ENCODE results near the gene BAZ1B. TPM values are rescaled to one million over a fixed set of nuclear protein-coding genes. Genes with fewer than 3 reads are reported as not detected.

Gene BAZ1B
- polyA plus RNA-seq, 1 donor from 2014 or later, result 35.0 TPM

DNA sequence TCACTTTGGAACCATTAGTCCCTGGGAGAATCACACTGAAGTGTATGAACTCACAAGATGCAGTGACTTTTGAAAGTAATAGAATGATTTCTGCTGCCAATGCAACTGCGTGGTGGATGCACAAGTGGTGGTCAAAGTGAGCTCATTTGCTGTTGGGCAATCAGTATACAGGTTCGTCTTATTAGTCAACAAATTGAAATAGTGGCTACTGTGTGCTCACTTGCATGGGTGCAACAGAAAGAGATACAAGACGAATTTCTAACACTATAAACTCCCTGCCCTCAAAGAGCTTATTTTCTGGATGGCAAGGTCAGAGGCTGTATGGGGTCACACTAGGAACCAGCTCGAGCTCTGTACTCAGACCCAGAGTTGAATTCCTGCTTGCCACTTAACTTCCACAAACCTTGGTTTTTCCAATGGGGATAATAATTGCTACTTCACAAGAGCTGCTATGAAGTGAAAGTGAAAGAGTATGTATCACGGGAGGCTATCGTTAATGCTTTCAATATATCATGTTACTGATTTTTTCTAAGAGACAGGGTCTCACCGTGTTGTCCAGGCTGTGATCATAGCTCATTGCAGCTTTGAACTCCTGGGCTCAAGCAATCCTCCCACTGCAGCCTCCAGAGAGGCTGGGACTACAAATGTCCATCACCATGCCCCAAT lies 43.7 kb upstream of the BAZ1B start:
- Histone ChIP-seq H3K9ac (ENCODE audit: low read length) (no peak overlapping the region), H3K4me3 (ENCODE audit: low read length) (no peak overlapping the region), H3K27me3 (ENCODE audit: insufficient read depth, low read depth, low read length) (no peaks in the 10 kb centered on the region), H3K9me3 (ENCODE audit: low read length) (no peaks in the 10 kb centered on the region), H3K79me2 (replicated peaks; ENCODE audit: insufficient read depth, low read length) (no peaks in the 10 kb centered on the region), H4K20me1 (ENCODE audit: insufficient read depth) (no peaks in the 10 kb centered on the region), H2AFZ (ENCODE audit: low read depth, low read length) (no peak overlapping the region), H3K36me3 (ENCODE audit: insufficient read depth, low read length) (no peaks in the 10 kb centered on the region), H3K9me2 (ENCODE audit: insufficient read depth, low read length) (no peaks in the 10 kb centered on the region), H3K27ac (ENCODE audit: low read length) (no peak overlapping the region), H3K4me2 (ENCODE audit: low read length) (no peak overlapping the region), H3F3A (ENCODE audit: insufficient read depth, low read length, poor library complexity, severe bottlenecking) (no peaks in the 10 kb centered on the region)
- TF ChIP-seq, protein P1, sequence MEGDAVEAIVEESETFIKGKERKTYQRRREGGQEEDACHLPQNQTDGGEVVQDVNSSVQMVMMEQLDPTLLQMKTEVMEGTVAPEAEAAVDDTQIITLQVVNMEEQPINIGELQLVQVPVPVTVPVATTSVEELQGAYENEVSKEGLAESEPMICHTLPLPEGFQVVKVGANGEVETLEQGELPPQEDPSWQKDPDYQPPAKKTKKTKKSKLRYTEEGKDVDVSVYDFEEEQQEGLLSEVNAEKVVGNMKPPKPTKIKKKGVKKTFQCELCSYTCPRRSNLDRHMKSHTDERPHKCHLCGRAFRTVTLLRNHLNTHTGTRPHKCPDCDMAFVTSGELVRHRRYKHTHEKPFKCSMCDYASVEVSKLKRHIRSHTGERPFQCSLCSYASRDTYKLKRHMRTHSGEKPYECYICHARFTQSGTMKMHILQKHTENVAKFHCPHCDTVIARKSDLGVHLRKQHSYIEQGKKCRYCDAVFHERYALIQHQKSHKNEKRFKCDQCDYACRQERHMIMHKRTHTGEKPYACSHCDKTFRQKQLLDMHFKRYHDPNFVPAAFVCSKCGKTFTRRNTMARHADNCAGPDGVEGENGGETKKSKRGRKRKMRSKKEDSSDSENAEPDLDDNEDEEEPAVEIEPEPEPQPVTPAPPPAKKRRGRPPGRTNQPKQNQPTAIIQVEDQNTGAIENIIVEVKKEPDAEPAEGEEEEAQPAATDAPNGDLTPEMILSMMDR (IDR thresholded peaks at IDR 0.05; ENCODE audit: poor library complexity, severe bottlenecking), result no peak
- TF ChIP-seq SMC3 (conservative IDR thresholded peaks at IDR 0.05; ENCODE audit: poor library complexity) (no peak), RAD21 (conservative IDR thresholded peaks at IDR 0.05) (no peak), MXI1 (conservative IDR thresholded peaks at IDR 0.05; ENCODE audit: poor library complexity, severe bottlenecking) (no peak), POLR2AphosphoS5 (IDR thresholded peaks at IDR 0.05) (no peak), EZH2 (IDR thresholded peaks at IDR 0.05; ENCODE audit: borderline replicate concordance, insufficient read depth, low read length, poor library complexity, severe bottlenecking) (no peak), EP300 (conservative IDR thresholded peaks at IDR 0.05; ENCODE audit: poor library complexity, severe bottlenecking) (no peak), TAF1 (IDR thresholded peaks at IDR 0.05; ENCODE audit: low read depth) (no peak)
- TF ChIP-seq, protein P2, sequence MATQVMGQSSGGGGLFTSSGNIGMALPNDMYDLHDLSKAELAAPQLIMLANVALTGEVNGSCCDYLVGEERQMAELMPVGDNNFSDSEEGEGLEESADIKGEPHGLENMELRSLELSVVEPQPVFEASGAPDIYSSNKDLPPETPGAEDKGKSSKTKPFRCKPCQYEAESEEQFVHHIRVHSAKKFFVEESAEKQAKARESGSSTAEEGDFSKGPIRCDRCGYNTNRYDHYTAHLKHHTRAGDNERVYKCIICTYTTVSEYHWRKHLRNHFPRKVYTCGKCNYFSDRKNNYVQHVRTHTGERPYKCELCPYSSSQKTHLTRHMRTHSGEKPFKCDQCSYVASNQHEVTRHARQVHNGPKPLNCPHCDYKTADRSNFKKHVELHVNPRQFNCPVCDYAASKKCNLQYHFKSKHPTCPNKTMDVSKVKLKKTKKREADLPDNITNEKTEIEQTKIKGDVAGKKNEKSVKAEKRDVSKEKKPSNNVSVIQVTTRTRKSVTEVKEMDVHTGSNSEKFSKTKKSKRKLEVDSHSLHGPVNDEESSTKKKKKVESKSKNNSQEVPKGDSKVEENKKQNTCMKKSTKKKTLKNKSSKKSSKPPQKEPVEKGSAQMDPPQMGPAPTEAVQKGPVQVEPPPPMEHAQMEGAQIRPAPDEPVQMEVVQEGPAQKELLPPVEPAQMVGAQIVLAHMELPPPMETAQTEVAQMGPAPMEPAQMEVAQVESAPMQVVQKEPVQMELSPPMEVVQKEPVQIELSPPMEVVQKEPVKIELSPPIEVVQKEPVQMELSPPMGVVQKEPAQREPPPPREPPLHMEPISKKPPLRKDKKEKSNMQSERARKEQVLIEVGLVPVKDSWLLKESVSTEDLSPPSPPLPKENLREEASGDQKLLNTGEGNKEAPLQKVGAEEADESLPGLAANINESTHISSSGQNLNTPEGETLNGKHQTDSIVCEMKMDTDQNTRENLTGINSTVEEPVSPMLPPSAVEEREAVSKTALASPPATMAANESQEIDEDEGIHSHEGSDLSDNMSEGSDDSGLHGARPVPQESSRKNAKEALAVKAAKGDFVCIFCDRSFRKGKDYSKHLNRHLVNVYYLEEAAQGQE (IDR thresholded peaks at IDR 0.05; ENCODE audit: borderline replicate concordance), result no peak

DNA sequence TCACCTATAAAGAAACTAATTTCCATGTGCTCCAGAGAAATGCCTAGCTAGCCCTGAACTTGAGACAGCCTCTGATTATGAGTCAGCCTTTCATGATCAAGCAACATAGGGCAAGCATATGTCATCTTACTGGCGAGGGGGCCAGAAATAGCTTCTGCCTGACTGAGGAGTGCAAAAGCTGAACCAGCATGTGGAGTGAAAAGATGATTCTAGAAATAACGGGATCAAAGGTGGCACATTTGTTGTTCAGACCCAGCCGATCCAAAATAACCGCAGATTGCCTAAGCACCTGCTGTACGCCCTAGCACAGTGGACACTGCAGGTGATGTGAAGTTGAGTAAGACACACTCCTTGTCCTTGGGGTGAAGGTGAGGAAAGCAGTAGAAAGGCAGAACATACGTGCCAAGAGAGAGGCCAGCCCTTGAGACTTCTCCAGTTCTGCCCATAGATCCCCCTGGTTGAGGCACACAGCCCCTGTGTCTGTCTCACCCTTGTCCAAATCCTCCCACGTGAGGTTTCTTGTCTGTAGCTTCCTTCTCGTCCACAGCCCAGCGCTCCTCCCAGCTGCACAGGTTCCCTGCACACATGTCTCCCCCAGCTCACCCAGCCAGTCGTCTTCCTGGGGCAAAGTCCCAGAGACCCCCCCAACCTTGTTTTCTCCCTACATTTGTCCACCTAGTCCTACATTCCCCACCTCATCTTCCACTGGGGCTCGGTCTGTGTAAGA lies 38.2 kb upstream of the BAZ1B start:
- no peak overlapping the region for H2AFZ ChIP-seq (ENCODE audit: low read depth, low read length)
- no peaks in the 10 kb centered on the region for H3K9me2 ChIP-seq (ENCODE audit: insufficient read depth, low read length)
- no peak overlapping the region for H3K9ac ChIP-seq (ENCODE audit: low read length)
- no peaks in the 10 kb centered on the region for H4K20me1 ChIP-seq (ENCODE audit: insufficient read depth)
- no peaks in the 10 kb centered on the region for H3F3A ChIP-seq (ENCODE audit: insufficient read depth, low read length, poor library complexity, severe bottlenecking)
- no peak overlapping the region for H3K4me2 ChIP-seq (ENCODE audit: low read length)
- no peak for TF ChIP-seq TAF1 (IDR thresholded peaks at IDR 0.05; ENCODE audit: low read depth)
- TF ChIP-seq MXI1 (conservative IDR thresholded peaks at IDR 0.05; ENCODE audit: poor library complexity, severe bottlenecking), result no peak
- no peak for TF ChIP-seq EZH2 (IDR thresholded peaks at IDR 0.05; ENCODE audit: borderline replicate concordance, insufficient read depth, low read length, poor library complexity, severe bottlenecking)
- TF ChIP-seq SMC3 (conservative IDR thresholded peaks at IDR 0.05; ENCODE audit: poor library complexity), result no peak
- TF ChIP-seq, protein P1 (IDR thresholded peaks at IDR 0.05; ENCODE audit: poor library complexity, severe bottlenecking), result no peak
- TF ChIP-seq, protein P2 (IDR thresholded peaks at IDR 0.05; ENCODE audit: borderline replicate concordance), result no peak
- no peak for TF ChIP-seq RAD21 (conservative IDR thresholded peaks at IDR 0.05)
- no peak for TF ChIP-seq EP300 (conservative IDR thresholded peaks at IDR 0.05; ENCODE audit: poor library complexity, severe bottlenecking)
- TF ChIP-seq POLR2AphosphoS5 (IDR thresholded peaks at IDR 0.05), result no peak
- no peaks in the 10 kb centered on the region for H3K27me3 ChIP-seq (ENCODE audit: insufficient read depth, low read depth, low read length)
- H3K27ac ChIP-seq (ENCODE audit: low read length), result no peak overlapping the region
- no peaks in the 10 kb centered on the region for H3K9me3 ChIP-seq (ENCODE audit: low read length)
- no peaks in the 10 kb centered on the region for H3K36me3 ChIP-seq (ENCODE audit: insufficient read depth, low read length)
- H3K4me3 ChIP-seq (ENCODE audit: low read length), result no peak overlapping the region
- H3K79me2 ChIP-seq (replicated peaks; ENCODE audit: insufficient read depth, low read length), result peaks cover 15% of the 10 kb centered on the region
